ENCODE measurements around the gene FGG. TPM values are rescaled to one million over a fixed set of nuclear protein-coding genes. Genes with fewer than 3 reads are reported as not detected.

Gene FGG
- total and polyA plus RNA-seq, 2 donors (not counting 3 experiments of a cell fraction or from before 2014, with no cell fraction given): not detected

GRCh38 chr4:154573190-154573870, 39.1 kb downstream of the FGG start:
- Histone ChIP-seq H3K9me1 (replicated peaks; ENCODE audit: control insufficient read depth, extremely low read depth, insufficient read depth, low read length) (no peaks in the 10 kb centered on the region), H2AFZ (ENCODE audit: low read depth, low read length) (no peak overlapping the region), H3K9ac (replicated peaks; ENCODE audit: extremely low read depth, insufficient read depth, low read length) (no peak overlapping the region), H3K27ac (ENCODE audit: insufficient read depth, low read depth, low read length) (no peak overlapping the region), H3K27me3 (ENCODE audit: control insufficient read depth in 2 of 2, insufficient read depth in 2 of 2, low read length in 2 of 2) (no peaks in the 10 kb centered on the region), H3K9me3 (replicated peaks; ENCODE audit: control insufficient read depth, insufficient read depth, low read length) (no peaks in the 10 kb centered on the region), H3K79me2 (ENCODE audit: control insufficient read depth, insufficient read depth, low read length) (no peaks in the 10 kb centered on the region), H3K4me2 (ENCODE audit: insufficient read depth, low read length) (no peak overlapping the region), H4K20me1 (replicated peaks; ENCODE audit: control insufficient read depth, extremely low read depth, insufficient read depth, low read length) (no peaks in the 10 kb centered on the region), H3K4me3 (replicated peaks in 1 of 3; ENCODE audit: insufficient read depth in 1 of 3, low read depth in 1 of 3, low read length in 3 of 3) (no peak overlapping the region), H3K4me1 (ENCODE audit: control insufficient read depth, extremely low read depth, insufficient read depth, low read length) (no peaks in the 10 kb centered on the region), H3K36me3 (ENCODE audit: control insufficient read depth in 2 of 2, extremely low read depth in 1 of 2, insufficient read depth in 2 of 2, low read length in 2 of 2) (no peaks in the 10 kb centered on the region)
- CTCF ChIA-PET: interaction anchor here (1.8 to 2.6 kb wide), 2 partner anchors 14 to 45 kb away, joined by 6 to 12 read pairs; no protein-coding TSS in a partner anchor
- FAIRE-seq: no peak
- no peak for DNase-seq (ENCODE audit: low read depth, low spot score)
- dilution Hi-C loops (cut with MboI; ENCODE audit: extremely low pct_ligation_motif_present, low sequenced_read_pairs) (no loop called here), intact Hi-C loops (cut with micrococcal nuclease) (no loop called here)
- BruUV-seq (replicated peaks): no TSS peak
- no peak for TF ChIP-seq MAX (IDR thresholded peaks at IDR 0.05; ENCODE audit: insufficient read depth, insufficient read length)
- TF ChIP-seq POLR2A (IDR thresholded peaks at IDR 0.05; ENCODE audit: low read depth, low read length): no peak
- no peak for TF ChIP-seq MYC (IDR thresholded peaks at IDR 0.05; ENCODE audit: low read depth, low read length)
- no peak for TF ChIP-seq CTCF (IDR thresholded peaks at IDR 0.05; ENCODE audit: extremely low read depth in 1 of 2, insufficient read depth in 1 of 2, low read depth in 1 of 2, low read length in 2 of 2)
- no peak for TF ChIP-seq FOS (IDR thresholded peaks at IDR 0.05; ENCODE audit: borderline replicate concordance, insufficient read depth, low read length)
- TF ChIP-seq JUN (IDR thresholded peaks at IDR 0.05; ENCODE audit: borderline replicate concordance, insufficient read depth, insufficient read length, low read depth): no peak
- no peak for TF ChIP-seq EZH2 (IDR thresholded peaks at IDR 0.05; ENCODE audit: borderline replicate concordance, low read depth, low read length, severe bottlenecking)
- no peak for TF ChIP-seq POLR2AphosphoS5 (IDR thresholded peaks at IDR 0.05; ENCODE audit: insufficient read depth, low read depth, low read length)
- no peak for TF ChIP-seq GATA2 (IDR thresholded peaks at IDR 0.05; ENCODE audit: insufficient read depth, insufficient read length, low read depth, low read length)
- POLR2A ChIA-PET: no interaction called here
